Mucosa of stomach (tissue), 1 donor: Measurements from ENCODE around the gene MB.

ENCODE experiments used
- H3K27me3 ChIP-seq: one replicate; pipeline ENCODE4 v1.7.0; 2013; ENCODE audit warnings: mild to moderate bottlenecking, low read length; ENCODE audit not compliant: control insufficient read depth, insufficient read depth
- H3K36me3 ChIP-seq: one replicate; pipeline ENCODE4 v1.7.0; 2013; ENCODE audit warnings: low read length; ENCODE audit not compliant: control insufficient read depth, insufficient read depth
- H3K4me1 ChIP-seq: one replicate; pipeline ENCODE4 v1.7.0; 2013; ENCODE audit warnings: mild to moderate bottlenecking, low read length; ENCODE audit not compliant: control insufficient read depth, insufficient read depth
- H3K4me3 ChIP-seq: one replicate; pipeline ENCODE4 v1.7.0; 2013; ENCODE audit warnings: low read length
- H3K9ac ChIP-seq: one replicate; pipeline ENCODE4 v1.7.0; 2013; ENCODE audit warnings: mild to moderate bottlenecking, low read length, moderate library complexity
- H3K9me3 ChIP-seq: one replicate; pipeline ENCODE4 v1.7.0; 2013; ENCODE audit warnings: mild to moderate bottlenecking, low read length, moderate library complexity; ENCODE audit not compliant: control insufficient read depth
- donor health status: Pancreatic carcinoma.

The MB gene

GRCh38 chr22:35587896-35588295 lies 29.2 kb downstream of the MB start:
- H3K27me3 ChIP-seq, result peaks cover 6% of the 10 kb centered on the region
- no peaks in the 10 kb centered on the region for H3K9me3 ChIP-seq
- no peaks in the 10 kb centered on the region for H3K4me1 ChIP-seq
- H3K9ac ChIP-seq, result no peak overlapping the region
- H3K36me3 ChIP-seq, result no peaks in the 10 kb centered on the region
- H3K4me3 ChIP-seq, result no peak overlapping the region

- H3K9me3 ChIP-seq, result no peaks in the 10 kb centered on the region
- no peaks in the 10 kb centered on the region for H3K36me3 ChIP-seq
- no peak overlapping the region for H3K4me3 ChIP-seq
- no peaks in the 10 kb centered on the region for H3K4me1 ChIP-seq
- H3K9ac ChIP-seq, result no peak overlapping the region
- peaks cover 6% of the 10 kb centered on the region for H3K27me3 ChIP-seq
Measured at GRCh38 chr22:35587447-35587870, 29.7 kb downstream of the MB start.

- Histone ChIP-seq H3K4me3 (no peak overlapping the region), H3K36me3 (no peaks in the 10 kb centered on the region), H3K27me3 (peaks cover 6% of the 10 kb centered on the region), H3K9me3 (no peaks in the 10 kb centered on the region), H3K9ac (no peak overlapping the region), H3K4me1 (no peaks in the 10 kb centered on the region)
Measured at GRCh38 chr22:35586771-35587170, 30.4 kb downstream of the MB start.

- Histone ChIP-seq H3K4me3 (no peak overlapping the region), H3K4me1 (no peaks in the 10 kb centered on the region), H3K9ac (no peak overlapping the region)
Measured at GRCh38 chr22:35582861-35583670, 34.1 kb downstream of the MB start.

GRCh38 chr22:35582218-35582860 lies 34.8 kb downstream of the MB start:
- Histone ChIP-seq H3K4me1 (no peaks in the 10 kb centered on the region), H3K9me3 (no peaks in the 10 kb centered on the region), H3K4me3 (no peak overlapping the region), H3K27me3 (no peaks in the 10 kb centered on the region), H3K9ac (no peak overlapping the region), H3K36me3 (no peaks in the 10 kb centered on the region)

More at GRCh38 chr22:35582861-35583670, 34.1 kb downstream of the MB start:
- Histone ChIP-seq H3K27me3 (no peaks in the 10 kb centered on the region), H3K9me3 (no peaks in the 10 kb centered on the region), H3K36me3 (no peaks in the 10 kb centered on the region)

GRCh38 chr22:35581023-35581413 lies 36.1 kb downstream of the MB start:
- H3K4me3 ChIP-seq, result no peak overlapping the region

GRCh38 chr22:35580351-35581022 lies 36.6 kb downstream of the MB start:
- H3K9ac ChIP-seq, result no peak overlapping the region
- H3K4me1 ChIP-seq, result no peaks in the 10 kb centered on the region
- no peaks in the 10 kb centered on the region for H3K9me3 ChIP-seq
- no peaks in the 10 kb centered on the region for H3K27me3 ChIP-seq
- no peak overlapping the region for H3K4me3 ChIP-seq
- no peaks in the 10 kb centered on the region for H3K36me3 ChIP-seq

More at GRCh38 chr22:35581023-35581413, 36.1 kb downstream of the MB start:
- Histone ChIP-seq H3K9ac (no peak overlapping the region), H3K36me3 (no peaks in the 10 kb centered on the region), H3K4me1 (no peaks in the 10 kb centered on the region), H3K27me3 (no peaks in the 10 kb centered on the region), H3K9me3 (no peaks in the 10 kb centered on the region)

- Histone ChIP-seq H3K4me1 (no peaks in the 10 kb centered on the region), H3K4me3 (no peak overlapping the region)
Measured at GRCh38 chr22:35578836-35579575, 38.1 kb downstream of the MB start.

GRCh38 chr22:35577799-35578659 lies 39.1 kb downstream of the MB start:
- H3K9ac ChIP-seq, result no peak overlapping the region
- no peak overlapping the region for H3K4me3 ChIP-seq
- H3K36me3 ChIP-seq, result no peaks in the 10 kb centered on the region
- H3K9me3 ChIP-seq, result no peaks in the 10 kb centered on the region
- no peaks in the 10 kb centered on the region for H3K4me1 ChIP-seq
- H3K27me3 ChIP-seq, result no peaks in the 10 kb centered on the region

More at GRCh38 chr22:35578836-35579575, 38.1 kb downstream of the MB start:
- no peaks in the 10 kb centered on the region for H3K27me3 ChIP-seq
- H3K9ac ChIP-seq, result no peak overlapping the region
- H3K9me3 ChIP-seq, result no peaks in the 10 kb centered on the region
- no peaks in the 10 kb centered on the region for H3K36me3 ChIP-seq

- no peaks in the 10 kb centered on the region for H3K4me1 ChIP-seq
- H3K27me3 ChIP-seq, result no peaks in the 10 kb centered on the region
- H3K9me3 ChIP-seq, result no peaks in the 10 kb centered on the region
- no peaks in the 10 kb centered on the region for H3K36me3 ChIP-seq
- no peak overlapping the region for H3K9ac ChIP-seq
- no peak overlapping the region for H3K4me3 ChIP-seq
Measured at GRCh38 chr22:35576671-35577070, 40.5 kb downstream of the MB start.

GRCh38 chr22:35575116-35575748 lies 41.9 kb downstream of the MB start:
- H3K4me1 ChIP-seq, result no peaks in the 10 kb centered on the region
- no peaks in the 10 kb centered on the region for H3K9me3 ChIP-seq
- no peak overlapping the region for H3K9ac ChIP-seq
- no peaks in the 10 kb centered on the region for H3K36me3 ChIP-seq
- H3K27me3 ChIP-seq, result peaks cover 3% of the 10 kb centered on the region
- no peak overlapping the region for H3K4me3 ChIP-seq
